ENCODE data around the gene KCNT2.

- TF ChIP-seq CTCF (conservative IDR thresholded peaks at IDR 0.05; ENCODE audit: low read length) = no peak
- no peak for TF ChIP-seq EZH2phosphoT487 (IDR thresholded peaks at IDR 0.05; ENCODE audit: borderline replicate concordance, low read depth, low read length)
These were observed 167.5 kb downstream of the KCNT2 start for GRCh38 chr1:196440711-196441110.
